ENCODE results near the gene AGBL1.

- TF ChIP-seq EP300 (IDR thresholded peaks at IDR 0.05; ENCODE audit: low read depth) (no peak), CTCF (IDR thresholded peaks at IDR 0.05) (no peak), POLR2AphosphoS5 (IDR thresholded peaks at IDR 0.05) (no peak), POLR2A (IDR thresholded peaks at IDR 0.05) (no peak)
Observed at GRCh38 chr15:86411916-86412315, 332.2 kb downstream of the AGBL1 start.

Measured in transverse colon (tissue), 4 donors.